Middle frontal gyrus (tissue), 1 donor: Measurements from ENCODE around the gene GTF3C1.
"Not testable (repeated sequence)": the region's sequence is repeated elsewhere in the genome, so short reads cannot be mapped to it uniquely, and the experiment has no call there.

Experiments used
- DNase-seq: peaks from one replicate; pipeline ENCODE4 v3.0.0-alpha.2; 2015; ENCODE audit warnings: low spot score; ENCODE audit errors: extremely low spot score

The GTF3C1 gene

DNA sequence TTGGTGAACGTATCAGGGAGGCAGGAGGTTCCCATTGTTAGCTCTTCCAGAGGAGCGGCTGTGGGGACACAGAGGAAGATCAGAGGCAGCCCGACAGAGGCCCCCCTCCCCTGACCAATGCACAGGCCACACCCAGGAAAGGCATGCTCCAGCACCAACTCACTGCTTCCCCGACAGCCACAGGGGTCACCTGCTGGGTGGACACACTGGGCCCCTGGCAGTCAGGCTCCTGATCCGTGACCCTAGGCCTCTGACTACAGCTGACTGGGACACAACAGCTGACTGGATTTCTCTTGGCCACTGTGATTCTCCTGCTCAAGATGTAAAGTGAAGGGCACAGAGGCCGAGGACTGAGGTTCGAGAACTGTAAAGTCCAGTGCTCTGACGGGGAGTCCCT is 84.2 kb downstream of the GTF3C1 start:
- DNase-seq: no peak

GRCh38 chr16:27464626-27465482 is 84.9 kb downstream of the GTF3C1 start:
- DNase-seq: no peak

DNA sequence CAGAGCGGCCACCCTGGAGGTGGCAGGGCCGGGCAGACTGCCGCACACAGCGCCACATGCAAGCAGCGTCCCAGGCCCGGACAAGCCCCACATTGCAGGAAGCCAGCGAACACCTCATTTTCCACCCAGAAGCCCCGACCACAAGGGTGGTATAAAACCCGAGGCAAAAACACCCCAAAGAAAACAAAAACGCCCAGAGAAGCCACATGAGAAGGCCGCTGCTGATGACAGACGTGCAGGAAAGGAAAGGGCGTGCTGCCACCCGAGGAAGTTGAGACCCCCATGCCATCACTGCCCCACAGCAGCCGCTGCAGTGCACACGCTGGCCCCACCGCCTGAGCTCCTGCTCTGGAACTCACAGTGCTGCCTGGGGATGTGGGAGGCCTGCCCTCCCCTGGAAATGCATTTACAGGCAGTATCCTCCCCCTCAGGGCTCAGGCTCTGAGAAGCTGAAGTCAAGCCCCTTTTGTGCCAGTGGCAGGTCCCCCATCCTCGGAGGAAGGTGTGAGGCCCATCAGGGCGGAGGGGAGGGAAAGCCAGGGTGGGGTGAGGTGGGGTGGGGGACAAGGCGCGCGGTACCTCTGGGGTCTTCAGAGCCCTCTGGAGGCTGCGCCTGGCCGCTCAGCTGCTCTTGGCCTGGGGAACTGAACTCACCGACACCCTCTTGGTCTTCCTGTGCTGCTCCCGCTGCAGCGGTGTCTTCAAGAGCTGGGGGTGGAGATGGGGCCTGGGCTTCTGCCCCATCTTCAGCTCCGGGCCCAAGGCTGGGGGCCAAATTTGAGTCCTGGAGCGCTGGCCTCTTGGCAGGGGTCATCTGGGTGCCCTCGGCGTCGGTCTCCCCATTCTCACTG is 85.7 kb downstream of the GTF3C1 start:
- no peak for DNase-seq

- no peak for DNase-seq
Measured at GRCh38 chr16:27462846-27463682, 86.6 kb downstream of the GTF3C1 start.

DNA sequence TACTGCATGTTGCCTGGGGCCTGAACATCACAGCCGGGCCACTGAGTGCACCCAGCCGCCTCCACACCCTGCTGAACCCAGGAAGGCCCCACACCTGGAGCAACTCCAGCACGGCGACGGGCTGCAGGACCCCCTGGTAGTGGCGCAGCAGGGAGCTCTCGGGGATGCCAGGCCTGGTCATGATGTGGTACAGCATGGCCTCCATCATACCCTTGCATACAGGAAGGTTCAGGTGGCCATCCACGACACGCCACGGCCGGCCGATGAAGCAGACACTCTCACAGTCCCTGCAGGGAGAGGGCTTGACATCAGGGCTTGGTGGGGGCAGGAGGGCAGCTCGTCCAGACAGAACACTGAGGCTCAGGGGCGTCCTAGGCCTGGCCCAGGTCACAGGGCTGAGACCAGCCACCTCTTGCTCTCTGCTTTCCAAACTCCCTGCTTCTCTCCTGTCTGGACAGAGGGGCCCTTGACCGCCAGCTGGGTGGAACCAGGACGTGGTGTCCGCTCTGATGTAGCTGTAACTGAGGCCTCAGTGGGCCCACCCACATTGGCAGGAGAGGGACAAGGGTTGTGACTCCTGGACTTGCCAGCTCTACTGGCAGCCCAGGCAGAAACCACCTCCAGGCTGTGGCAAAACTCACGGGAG is 87.4 kb downstream of the GTF3C1 start:
- DNase-seq: no peak

- DNase-seq: no peak
Measured at GRCh38 chr16:27461483-27462171, 88.1 kb downstream of the GTF3C1 start.

GRCh38 chr16:27460663-27461482 is 88.8 kb downstream of the GTF3C1 start:
- no peak for DNase-seq

GRCh38 chr16:27460213-27460612 is 89.5 kb downstream of the GTF3C1 start:
- no peak for DNase-seq

- no peak for DNase-seq
Measured at GRCh38 chr16:27458987-27459688, 90.6 kb downstream of the GTF3C1 start.

DNA sequence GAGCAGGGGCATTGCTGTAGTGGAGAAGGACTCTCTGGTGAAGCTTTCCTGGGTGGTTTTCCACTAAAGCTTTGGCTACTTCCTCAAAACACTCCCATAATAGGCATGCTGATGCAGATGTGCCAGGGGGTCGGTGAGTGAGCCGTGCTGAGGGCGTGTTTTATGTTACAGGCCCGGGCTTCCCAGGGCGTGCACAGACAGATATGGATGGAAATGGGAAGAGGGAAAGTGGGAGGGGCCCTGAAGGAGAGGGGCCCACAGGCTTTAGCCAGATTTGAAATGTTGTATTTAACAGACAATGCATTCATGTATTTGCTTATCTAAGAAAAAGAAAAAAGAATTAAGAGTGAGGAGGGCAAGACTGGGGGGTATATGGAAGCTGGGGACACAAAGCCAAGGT is 91.5 kb downstream of the GTF3C1 start:
- no peak for DNase-seq

- not testable (repeated sequence) for DNase-seq
Measured at GRCh38 chr16:27457605-27457900, 92.2 kb downstream of the GTF3C1 start.

DNA sequence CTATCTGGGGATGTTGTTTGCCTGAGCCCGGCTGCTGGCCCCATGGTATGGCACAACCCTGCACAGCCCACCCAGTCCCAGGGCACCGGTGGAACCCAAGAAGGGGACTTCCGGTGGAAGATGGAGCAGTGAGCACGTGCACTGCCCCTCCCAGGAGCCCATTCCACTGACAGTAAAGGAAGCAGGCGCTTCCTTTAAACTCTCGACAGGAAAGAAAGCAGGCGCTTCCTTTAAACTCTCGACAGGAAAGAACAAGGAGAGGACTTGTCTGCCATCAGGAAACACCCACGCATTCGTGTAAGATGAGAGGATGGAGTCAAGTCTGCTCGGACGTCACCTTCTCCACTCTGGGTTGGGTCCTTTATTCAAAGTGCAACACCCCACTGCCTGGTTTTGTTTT is 94.0 kb downstream of the GTF3C1 start:
- DNase-seq: no peak

- DNase-seq: no peak
Measured at GRCh38 chr16:27453494-27453825, 96.3 kb downstream of the GTF3C1 start.

DNA sequence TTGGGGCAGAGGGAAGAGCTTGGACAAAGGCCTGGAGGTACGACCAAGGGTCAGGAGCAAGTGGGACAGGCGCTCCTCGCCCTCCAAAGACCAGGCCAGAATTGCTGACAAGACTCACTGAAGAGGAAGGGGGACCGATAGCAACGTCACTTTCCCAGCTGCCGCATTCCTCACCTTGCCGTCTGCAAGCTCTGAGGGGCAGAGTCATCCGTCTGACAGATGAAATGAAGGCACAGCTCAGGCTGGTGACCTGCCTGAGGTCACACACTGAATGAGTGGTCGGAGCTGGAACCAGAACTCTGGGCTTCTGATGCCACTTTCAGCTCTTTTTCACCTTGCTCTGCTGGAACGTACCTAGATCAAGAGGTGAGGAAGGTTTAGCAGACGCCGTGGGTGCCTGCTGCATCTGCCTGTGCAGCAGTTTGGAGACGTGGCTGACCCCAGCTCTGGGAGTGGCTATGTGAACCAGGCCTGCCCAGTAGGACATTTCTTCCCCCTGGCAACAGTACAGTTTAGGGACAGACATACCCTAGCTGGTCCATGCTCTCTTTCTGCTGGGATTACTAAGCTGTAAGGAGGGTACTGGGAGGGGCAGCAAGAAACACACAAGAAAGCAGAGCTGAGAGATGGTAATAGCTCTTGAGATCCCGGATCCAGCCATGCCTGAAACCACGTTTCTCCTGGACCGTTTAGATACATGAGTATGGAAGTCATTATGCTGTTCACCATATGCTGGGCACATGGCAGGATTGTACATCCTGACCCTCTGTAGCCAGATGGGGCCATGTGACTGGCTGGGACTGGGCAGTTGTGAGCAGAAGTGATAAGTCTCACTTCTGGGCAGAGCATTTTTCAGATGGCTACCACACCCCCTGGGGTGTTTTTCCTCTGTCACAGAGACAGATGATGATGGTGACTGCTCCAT is 96.9 kb downstream of the GTF3C1 start:
- no peak for DNase-seq

DNA sequence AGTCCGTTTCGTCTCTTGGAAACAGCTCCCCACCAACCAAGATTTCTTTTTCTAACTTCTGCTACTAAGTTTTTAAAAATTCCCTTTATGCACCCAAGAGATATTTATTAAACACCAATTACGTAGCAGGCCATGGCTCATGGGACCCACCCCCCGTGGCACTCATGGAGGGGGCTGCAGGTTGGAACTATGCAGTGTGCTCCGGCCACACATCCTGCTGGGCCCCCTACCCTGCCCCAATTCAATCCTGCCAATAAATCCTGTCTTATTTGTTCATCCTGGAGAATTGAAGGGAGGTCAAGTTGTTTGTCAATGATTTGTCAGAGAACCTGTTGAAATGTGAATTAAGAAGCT is 99.5 kb downstream of the GTF3C1 start:
- DNase-seq: no peak

GRCh38 chr16:27449434-27450195 is 100.1 kb downstream of the GTF3C1 start:
- DNase-seq: no peak
